GM19240 (cell line): ENCODE results near the gene HAND2.

Experiments used
- DNase-seq: peaks from one replicate; pipeline ENCODE4 v3.0.0; 2011; ENCODE audit warnings: low spot score; ENCODE audit not compliant: insufficient read length

The HAND2 gene

GRCh38 chr4:173529477-173530325, at the start of gene HAND2:
Gene HAND2, minus strand, starts transcription at chr4:173530229. Its CDS starts 940 bp downstream, at chr4:173529289.
- DNase-seq, result no peak

DNA sequence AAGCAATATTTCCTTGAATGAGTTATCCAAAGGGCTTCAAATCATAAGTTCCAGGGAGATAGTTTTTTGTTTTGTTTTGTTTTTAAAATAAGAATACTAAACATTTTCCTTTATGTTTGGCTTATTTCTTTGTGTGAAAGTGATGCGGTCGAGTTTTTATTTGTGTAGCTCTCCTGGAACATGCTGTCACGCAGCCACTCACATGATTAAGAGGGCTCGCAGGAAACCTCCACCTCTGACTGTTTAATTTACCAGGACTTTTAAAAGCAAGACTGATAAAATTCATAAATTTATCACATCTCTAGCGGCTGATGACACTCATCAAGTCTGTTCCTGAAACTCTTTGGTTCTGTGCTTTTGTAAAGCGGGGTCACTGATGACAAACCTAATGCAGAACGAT, 48.9 kb upstream of the HAND2 start:
- no peak for DNase-seq

- no peak for DNase-seq
Observed at GRCh38 chr4:173577963-173578362, 47.9 kb upstream of the HAND2 start.

GRCh38 chr4:173575482-173576152, 45.6 kb upstream of the HAND2 start:
- no peak for DNase-seq

GRCh38 chr4:173573725-173574124, 43.7 kb upstream of the HAND2 start:
- no peak for DNase-seq

GRCh38 chr4:173573286-173573685, 43.3 kb upstream of the HAND2 start:
- DNase-seq, result no peak

DNA sequence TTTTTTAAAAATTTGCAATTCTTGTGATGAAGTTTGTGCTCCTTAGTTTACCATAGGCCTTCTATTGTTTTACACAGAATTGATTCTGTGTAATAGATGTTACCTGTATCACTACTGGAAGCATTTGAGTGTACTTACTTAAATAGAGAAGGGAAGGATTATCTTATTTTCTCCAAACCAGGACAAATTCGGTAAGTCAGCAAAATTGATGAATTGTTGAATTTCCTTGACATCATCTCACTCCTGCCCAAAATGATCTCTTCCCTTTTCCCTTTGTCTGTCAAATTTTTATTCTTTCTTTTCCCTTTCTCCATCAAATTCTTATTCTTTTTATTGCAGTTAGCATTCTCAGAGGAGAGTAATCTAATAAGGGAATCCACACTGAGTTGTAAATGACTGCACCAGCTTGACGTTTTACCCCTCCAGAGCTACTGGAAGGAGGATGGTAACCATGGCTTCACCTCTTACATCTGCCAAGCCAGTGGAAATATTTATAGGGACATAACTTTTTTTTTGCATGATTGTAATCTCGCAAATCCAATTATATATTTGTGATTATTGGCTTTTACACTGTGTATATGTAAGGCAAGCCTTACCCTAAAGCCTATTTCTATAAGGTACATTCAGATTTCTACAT, 42.6 kb upstream of the HAND2 start:
- DNase-seq, result no peak

GRCh38 chr4:173571620-173572019, 41.6 kb upstream of the HAND2 start:
- DNase-seq, result no peak

DNA sequence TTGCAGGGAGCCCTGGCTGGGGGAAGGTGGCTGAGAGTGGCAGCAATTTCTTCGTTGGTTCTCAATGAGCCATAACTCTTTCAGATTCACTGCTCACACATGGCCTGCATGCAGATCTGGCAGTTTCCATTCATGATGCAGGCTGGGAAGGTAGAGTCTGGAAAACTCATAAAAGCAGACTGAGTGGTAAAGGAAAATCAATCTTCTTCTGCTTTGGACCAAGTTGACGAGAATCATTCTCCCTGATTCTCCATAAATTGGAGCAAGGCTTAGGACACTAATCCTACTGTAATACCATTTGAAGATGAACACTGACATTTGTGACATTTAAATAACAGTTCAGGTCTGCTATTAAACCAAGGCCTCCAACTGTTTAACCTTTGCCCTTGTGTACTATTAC, 35.3 kb upstream of the HAND2 start:
- DNase-seq, result no peak

DNA sequence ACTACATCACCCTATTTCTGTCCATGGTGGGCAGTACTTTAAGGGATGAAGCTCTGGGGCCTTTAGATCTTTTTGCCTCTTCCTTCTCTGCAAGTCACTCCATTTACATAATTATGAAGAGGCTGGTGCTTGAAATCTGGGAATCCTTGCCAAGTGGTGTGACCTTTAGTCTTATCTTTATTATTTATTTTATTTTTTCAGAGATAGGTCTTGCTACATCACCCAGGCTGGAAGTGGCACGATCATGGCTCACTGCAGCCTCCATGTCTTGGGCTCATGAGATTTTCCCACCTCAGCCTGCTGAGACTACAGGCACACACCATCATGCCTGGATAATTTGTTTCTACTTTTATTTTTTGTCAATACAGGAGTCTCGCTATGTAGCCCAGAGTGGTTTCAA, 34.4 kb upstream of the HAND2 start:
- no peak for DNase-seq

GRCh38 chr4:173560896-173561295, 30.9 kb upstream of the HAND2 start:
- DNase-seq, result no peak

DNA sequence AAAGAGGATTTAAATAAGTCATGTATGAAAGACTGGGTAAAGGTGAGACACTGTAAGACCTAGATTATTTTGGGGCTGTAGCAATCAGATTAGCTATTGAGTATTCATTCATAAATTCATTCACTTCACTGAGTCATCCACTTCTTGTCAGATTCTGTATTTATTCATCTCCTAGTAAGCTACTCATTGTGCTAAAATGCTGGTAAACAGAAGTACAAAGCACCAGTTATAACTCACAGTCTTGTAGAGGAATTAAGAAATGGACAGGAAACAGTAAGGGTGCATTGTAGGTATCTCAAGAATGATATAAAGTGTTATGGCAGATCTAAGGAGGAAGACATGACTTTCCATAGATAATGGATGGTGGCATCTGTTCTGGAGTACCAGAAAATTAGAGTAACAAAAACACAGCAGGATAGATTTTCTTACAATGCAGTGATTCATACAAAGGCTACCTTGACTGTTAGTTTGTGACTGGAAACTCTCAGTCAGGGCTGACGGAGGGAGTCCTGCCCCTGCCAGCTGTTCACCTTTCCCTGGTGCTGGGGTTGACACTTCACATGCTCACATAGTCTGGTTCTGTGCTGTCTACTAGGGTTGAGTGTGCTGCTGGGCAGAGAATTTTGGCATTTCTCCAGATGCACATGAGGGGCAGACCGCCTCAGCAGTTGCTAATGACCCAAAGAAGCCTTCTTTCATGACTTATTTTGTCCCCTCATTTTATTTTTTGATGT, 26.5 kb upstream of the HAND2 start:
- DNase-seq, result no peak

DNA sequence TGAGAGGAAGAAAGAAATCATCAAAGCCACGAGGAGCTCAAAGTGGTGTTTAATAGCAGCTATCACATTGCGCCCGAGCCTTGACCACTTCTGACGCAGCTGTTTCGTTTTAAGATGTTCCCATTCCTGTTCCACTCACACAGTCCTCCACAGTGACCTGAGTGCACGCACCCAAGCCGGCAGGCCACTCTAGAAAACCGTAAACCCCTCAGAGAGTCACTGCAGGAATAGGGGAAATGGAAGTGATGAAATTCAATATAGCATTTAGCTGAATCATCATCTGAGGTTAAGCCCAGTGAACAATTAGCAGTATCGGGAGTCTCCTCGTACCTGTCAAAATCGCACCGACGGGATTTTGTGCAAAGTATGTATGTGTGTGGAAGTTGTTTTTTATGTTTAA, 17.9 kb upstream of the HAND2 start:
- DNase-seq, result no peak

- DNase-seq, result no peak
Observed at GRCh38 chr4:173546776-173547175, 16.7 kb upstream of the HAND2 start.

DNA sequence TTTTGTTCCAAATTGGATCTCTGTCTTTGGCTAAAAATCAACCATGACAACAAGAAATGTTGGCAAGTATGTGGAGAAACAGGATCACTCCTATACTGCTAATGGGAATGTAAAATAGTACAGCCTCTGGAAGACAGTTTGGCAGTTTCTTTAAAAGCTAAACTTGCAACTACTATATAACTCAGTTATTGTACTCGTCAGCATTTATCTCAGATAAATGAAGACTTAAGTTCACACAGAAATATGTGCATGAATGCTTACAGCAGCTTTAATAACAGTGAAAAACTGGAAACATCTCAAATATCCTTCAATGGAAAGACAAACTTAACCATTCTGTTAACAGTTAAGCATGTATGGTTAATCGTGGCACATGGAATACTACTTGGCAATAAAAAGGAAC, 15.4 kb upstream of the HAND2 start:
- DNase-seq, result no peak

- no peak for DNase-seq
Observed at GRCh38 chr4:173543266-173543665, 13.2 kb upstream of the HAND2 start.

DNA sequence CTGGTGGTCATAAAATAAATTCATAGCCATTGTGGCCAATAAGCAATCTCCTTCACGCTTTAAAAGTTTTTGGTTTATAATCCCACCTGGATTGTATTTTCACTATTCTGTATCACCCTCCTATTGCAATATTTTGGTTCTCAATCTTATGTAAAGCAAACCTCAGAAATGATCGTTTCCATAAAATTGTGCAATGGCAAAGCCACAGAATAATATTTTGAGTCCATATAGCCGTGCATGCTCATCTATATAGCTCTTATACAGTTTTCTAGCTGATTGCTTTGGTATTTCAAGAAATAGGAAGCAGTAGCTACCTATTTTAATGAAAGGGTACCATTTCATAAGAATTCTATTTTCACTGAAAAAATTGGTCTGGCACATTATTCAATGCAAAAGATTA, 10.0 kb upstream of the HAND2 start:
- DNase-seq, result no peak

DNA sequence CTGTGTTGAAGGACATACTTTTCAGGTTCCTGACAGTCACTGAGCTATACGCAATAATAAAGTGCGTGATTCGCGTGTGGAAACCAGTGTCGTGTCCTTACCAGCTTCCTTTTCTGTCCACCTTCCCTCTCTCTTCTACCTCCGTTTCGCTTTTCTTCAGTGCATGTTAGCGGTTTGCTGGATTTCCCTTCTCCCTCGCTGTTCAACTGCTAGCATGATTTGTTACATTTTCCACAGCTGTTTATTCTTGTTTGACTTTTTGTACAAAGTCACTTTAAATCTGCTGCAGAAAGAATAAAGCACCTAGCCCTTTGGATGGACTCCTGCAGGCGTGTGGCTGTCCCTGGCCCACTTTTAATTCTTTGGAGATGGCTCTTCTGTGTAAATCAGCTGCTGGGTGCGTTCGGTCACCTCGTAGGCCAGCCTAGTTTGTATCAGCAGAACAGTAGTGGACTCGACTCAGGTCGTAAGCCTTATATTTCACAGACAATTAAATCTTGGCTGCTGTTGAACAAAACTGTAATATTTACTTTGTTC, 8.9 kb upstream of the HAND2 start:
- no peak for DNase-seq

GRCh38 chr4:173538148-173538908, 8.3 kb upstream of the HAND2 start:
- DNase-seq, result no peak

GRCh38 chr4:173537613-173538147, 7.7 kb upstream of the HAND2 start:
- DNase-seq, result no peak
